B cell (primary cell): Measurements from ENCODE around the gene AGXT. TPM values are rescaled to one million over a fixed set of nuclear protein-coding genes. Genes with fewer than 3 reads are reported as not detected.

Experiments used
- ATAC-seq: fragments of 200-7000 bp; cut with Tn5 transposase; one replicate; pipeline ENCODE4 v1.10.0; 2021; ENCODE audit warnings: low read depth, mild to moderate bottlenecking, moderate number of reproducible peaks, moderate library complexity
- CTCF ChIA-PET: fragments of 350-600 bp; sonication (Branson Sonifier 250); formaldehyde crosslinking; loops from one replicate; lab custom pipeline; 2021; ENCODE audit warnings: antibody characterized with exemption, inconsistent platforms; lab: Charles Lee
- POLR2A ChIA-PET: fragments of 350-600 bp; sonication (Branson Sonifier 250); formaldehyde crosslinking; loops from one replicate; lab custom pipeline; 2021; ENCODE audit warnings: antibody characterized with exemption; lab: Charles Lee
- DNase-seq: peaks from one replicate; pipeline ENCODE4 v3.0.0; 2013
- H2AFZ ChIP-seq: 2 replicates; pipeline ENCODE4 v1.6.1; 2012; ENCODE audit warnings: mild to moderate bottlenecking, low read depth, low read length; ENCODE audit not compliant: insufficient read depth, poor library complexity, severe bottlenecking
- H3K27ac ChIP-seq, 2 donors: 1 replicate in 1 of 2; 2 replicates in 1 of 2; pipeline ENCODE4 v1.5.1; 2012 to 2013; ENCODE audit warnings: low read length in 2 of 2, mild to moderate bottlenecking in 2 of 2, moderate library complexity in 1 of 2
- H3K27me3 ChIP-seq, 4 experiments: fragments of 200-600 bp in 1 of 4; sonication (generic) in 1 of 4; replicated peaks in 1 of 4; 1 replicate in 2 of 4; 2 replicates in 2 of 4; pipeline versions ENCODE4 v1.6.1 to v1.7.0; 2013 to 2016; ENCODE audit warnings: low read length in 3 of 4, mild to moderate bottlenecking in 2 of 4, mixed read lengths in 1 of 4, moderate library complexity in 1 of 4; ENCODE audit not compliant: insufficient read depth in 4 of 4, control insufficient read depth in 3 of 4; ENCODE audit errors: control extremely low read depth in 1 of 4
- H3K36me3 ChIP-seq, 2 experiments: replicated peaks in 1 of 2; 1 replicate in 1 of 2; 2 replicates in 1 of 2; pipeline versions ENCODE4 v1.6.1 to v1.7.1; 2013; ENCODE audit warnings: low read length in 1 of 2; ENCODE audit not compliant: insufficient read depth in 2 of 2, control insufficient read depth in 1 of 2; ENCODE audit errors: control extremely low read depth in 1 of 2, extremely low read depth in 1 of 2
- H3K4me1 ChIP-seq, 2 donors: fragments of 200-600 bp in 1 of 2; sonication (generic) in 1 of 2; 1 replicate in 1 of 2; 2 replicates in 1 of 2; pipeline versions ENCODE4 v1.5.1 to v1.6.1; 2013 to 2017; ENCODE audit warnings: low read length in 2 of 2; ENCODE audit not compliant: control insufficient read depth in 2 of 2, insufficient read depth in 2 of 2
- H3K4me2 ChIP-seq: replicated peaks from 2 replicates; pipeline ENCODE3; 2012; ENCODE audit warnings: mild to moderate bottlenecking, low read depth, low read length; ENCODE audit not compliant: poor library complexity, severe bottlenecking
- H3K4me3 ChIP-seq, 5 experiments: fragments of 200-600 bp in 1 of 5; sonication (generic) in 1 of 5; 1 replicate in 3 of 5; 2 replicates in 2 of 5; pipeline versions ENCODE4 v1.5.1 to v1.7.0; 2011 to 2016; ENCODE audit warnings: low read length in 4 of 5, mild to moderate bottlenecking in 4 of 5, low read depth in 2 of 5, control low read depth in 1 of 5, moderate library complexity in 1 of 5; ENCODE audit not compliant: insufficient read depth in 1 of 5; ENCODE audit errors: control extremely low read depth in 1 of 5, extremely low read depth in 1 of 5
- H3K79me2 ChIP-seq: fragments of 200-600 bp; sonication (generic); one replicate; pipeline ENCODE4 v1.6.0; 2016; ENCODE audit warnings: low read length; ENCODE audit not compliant: control insufficient read depth, insufficient read depth
- H3K9ac ChIP-seq: fragments of 200-600 bp; sonication (generic); 2 replicates; pipeline ENCODE4 v1.6.1; 2017; ENCODE audit warnings: mild to moderate bottlenecking, low read length, moderate library complexity
- H3K9me3 ChIP-seq, 3 donors: one replicate each; pipeline versions ENCODE4 v1.6.1 to v1.7.1; 2013; ENCODE audit warnings: low read length in 2 of 3; ENCODE audit not compliant: control insufficient read depth in 2 of 3, insufficient read depth in 1 of 3; ENCODE audit errors: control extremely low read depth in 1 of 3
- H4K20me1 ChIP-seq: 2 replicates; pipeline ENCODE4 v1.6.0; 2012; ENCODE audit warnings: mild to moderate bottlenecking, low read length; ENCODE audit not compliant: insufficient read depth, control insufficient read depth, poor library complexity, severe bottlenecking
- H3K27ac Mint-ChIP-seq: one replicate; pipeline ENCODE4 v1.8.0; 2021; ENCODE audit warnings: mixed read lengths
- H3K27me3 Mint-ChIP-seq: one replicate; pipeline ENCODE4 v1.8.0; 2021; ENCODE audit warnings: mixed read lengths
- H3K4me1 Mint-ChIP-seq: one replicate; pipeline ENCODE4 v1.8.0; 2021; ENCODE audit warnings: mixed read lengths
- H3K4me3 Mint-ChIP-seq: one replicate; pipeline ENCODE4 v1.8.0; 2021; ENCODE audit warnings: mixed read lengths
- H3K9me3 Mint-ChIP-seq: one replicate; pipeline ENCODE4 v1.8.0; 2022; ENCODE audit warnings: mixed read lengths; ENCODE audit not compliant: insufficient read depth
- EZH2 ChIP-seq: IDR thresholded peaks from 2 replicates; pipeline ENCODE4 v1.6.1; 2012; ENCODE audit warnings: borderline replicate concordance, low read depth, mild to moderate bottlenecking, moderate library complexity, low read length; ENCODE audit not compliant: insufficient read depth, poor library complexity, severe bottlenecking
- WGBS: methylation state at CpG from one replicate; pipeline ENCODE4 v1.1.5; 2013; ENCODE audit warnings: missing lambda C conversion rate; ENCODE audit not compliant: insufficient coverage; 5-methylcytosine and 5-hydroxymethylcytosine counted together
- intact Hi-C: fragments of 100-400 bp; cut with micrococcal nuclease; formaldehyde crosslinking; loops from one replicate; pipeline ENCODE4 v1.10.0; 2022
- polyA plus RNA-seq: library from polyadenylated mRNA; depleted of rRNA; stranded (reverse); fragments of >200 nt; gene quantifications from 2 replicates; pipeline ENCODE4 v1.2.3, GENCODE V29; 2012
- total RNA-seq, 2 donors: library from RNA; stranded (reverse); fragments of 120-200 nt in 1 of 2; gene quantifications; 1 replicate in 1 of 2; 2 replicates in 1 of 2; pipeline versions ENCODE4 v1.2.3 to v1.2.4, GENCODE V29; 2013 to 2022
- TF ChIP-seq, protein P1 (sequence below): fragments of 200-600 bp; IDR thresholded peaks from one replicate; pipeline ENCODE4 v1.8.0; 2022; ENCODE audit warnings: antibody characterized with exemption, mild to moderate bottlenecking

AGXT gene
- total and polyA plus RNA-seq, 2 donors (not counting 1 experiment from before 2014, with no cell fraction given), result not detected

DNA sequence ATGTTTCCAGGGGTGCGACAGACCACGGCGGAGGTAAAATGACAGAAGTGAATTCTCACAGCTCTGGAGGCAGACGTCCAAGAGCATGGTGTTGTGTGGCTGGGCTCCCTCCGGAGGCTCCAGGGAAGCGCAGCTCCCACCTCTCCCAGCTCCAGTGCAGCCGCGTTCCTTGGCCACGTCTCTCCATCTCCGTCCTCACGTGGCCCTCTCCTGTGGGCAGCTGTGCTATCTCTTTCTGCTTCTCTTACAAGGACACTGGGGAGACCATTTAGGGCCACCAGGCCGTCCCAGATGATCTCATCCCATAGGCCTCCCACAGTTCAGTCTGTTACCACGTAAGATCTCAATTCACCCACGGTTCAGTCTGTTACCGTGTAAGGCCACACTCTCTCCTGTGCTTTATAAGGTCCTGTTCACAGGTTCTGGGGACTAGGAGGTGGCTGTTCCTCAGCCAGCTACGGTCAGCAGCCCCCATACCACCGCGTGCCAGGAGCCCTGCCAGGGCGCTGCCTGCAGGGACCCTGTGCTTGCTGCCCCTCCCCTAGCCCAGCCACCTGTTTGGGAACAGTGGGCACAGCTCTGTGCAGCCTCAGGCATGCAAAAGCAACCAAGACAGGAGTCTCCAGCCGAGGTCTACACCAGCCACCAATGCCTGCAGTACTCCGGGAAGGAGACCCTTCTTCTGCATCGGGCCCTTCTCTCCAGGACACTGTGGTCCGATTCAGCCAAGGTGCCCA lies 30.3 kb downstream of the AGXT start:
- Histone ChIP-seq H3K9me3 (no peaks in the 10 kb centered on the region), H3K4me2 (no peak overlapping the region), H3K27ac (no peak overlapping the region), H3K27me3 (no peaks in the 10 kb centered on the region), H4K20me1 (no peaks in the 10 kb centered on the region), H3K9ac (no peak overlapping the region), H3K4me3 (no peak overlapping the region), H2AFZ (no peak overlapping the region), H3K79me2 (no peaks in the 10 kb centered on the region), H3K4me1 (peaks cover 0 to under 1% of the 10 kb centered on the region in 2 donors), H3K36me3 (no peaks in the 10 kb centered on the region)
- CTCF ChIA-PET, result no interaction called here
- no peak for ATAC-seq
- POLR2A ChIA-PET, result no interaction called here
- intact Hi-C loops, result no loop called here
- no peak overlapping the region for H3K4me3 Mint-ChIP-seq
- no peak overlapping the region for H3K27ac Mint-ChIP-seq
- no peak for DNase-seq
- H3K27me3 Mint-ChIP-seq, result peaks cover 3% of the 10 kb centered on the region
- 91% methylated on average over 20 of the region's 23 CpGs for WGBS
- TF ChIP-seq, protein P1, sequence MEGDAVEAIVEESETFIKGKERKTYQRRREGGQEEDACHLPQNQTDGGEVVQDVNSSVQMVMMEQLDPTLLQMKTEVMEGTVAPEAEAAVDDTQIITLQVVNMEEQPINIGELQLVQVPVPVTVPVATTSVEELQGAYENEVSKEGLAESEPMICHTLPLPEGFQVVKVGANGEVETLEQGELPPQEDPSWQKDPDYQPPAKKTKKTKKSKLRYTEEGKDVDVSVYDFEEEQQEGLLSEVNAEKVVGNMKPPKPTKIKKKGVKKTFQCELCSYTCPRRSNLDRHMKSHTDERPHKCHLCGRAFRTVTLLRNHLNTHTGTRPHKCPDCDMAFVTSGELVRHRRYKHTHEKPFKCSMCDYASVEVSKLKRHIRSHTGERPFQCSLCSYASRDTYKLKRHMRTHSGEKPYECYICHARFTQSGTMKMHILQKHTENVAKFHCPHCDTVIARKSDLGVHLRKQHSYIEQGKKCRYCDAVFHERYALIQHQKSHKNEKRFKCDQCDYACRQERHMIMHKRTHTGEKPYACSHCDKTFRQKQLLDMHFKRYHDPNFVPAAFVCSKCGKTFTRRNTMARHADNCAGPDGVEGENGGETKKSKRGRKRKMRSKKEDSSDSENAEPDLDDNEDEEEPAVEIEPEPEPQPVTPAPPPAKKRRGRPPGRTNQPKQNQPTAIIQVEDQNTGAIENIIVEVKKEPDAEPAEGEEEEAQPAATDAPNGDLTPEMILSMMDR, result no peak
- TF ChIP-seq EZH2, result no peak
- H3K4me1 Mint-ChIP-seq, result no peaks in the 10 kb centered on the region
- H3K9me3 Mint-ChIP-seq, result no peaks in the 10 kb centered on the region

DNA sequence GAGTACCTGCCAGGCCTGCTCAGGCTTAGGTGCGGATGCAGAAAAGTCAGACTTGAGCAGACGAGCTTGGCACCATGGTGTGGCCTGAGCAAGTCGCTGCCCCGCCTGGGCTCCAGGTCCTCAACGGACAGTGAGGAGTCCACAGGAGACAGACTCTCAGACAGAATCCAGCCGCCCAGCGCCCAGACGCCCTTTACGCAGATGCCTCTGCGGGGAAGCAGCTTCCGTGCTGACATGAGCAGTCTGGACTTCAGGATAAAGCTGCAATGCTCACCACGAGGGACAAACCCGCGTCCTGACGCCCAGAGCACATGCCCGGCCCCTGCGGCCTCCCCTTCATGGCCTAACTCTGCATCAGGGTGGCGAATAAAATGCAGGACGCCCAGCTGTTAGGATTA lies 30.8 kb downstream of the AGXT start:
- POLR2A ChIA-PET, result no interaction called here
- Histone ChIP-seq H3K9ac (no peak overlapping the region), H2AFZ (no peak overlapping the region), H3K36me3 (no peaks in the 10 kb centered on the region), H4K20me1 (no peaks in the 10 kb centered on the region), H3K4me1 (no peaks in the 10 kb centered on the region), H3K4me3 (no peak overlapping the region), H3K4me2 (no peak overlapping the region), H3K9me3 (no peaks in the 10 kb centered on the region), H3K27me3 (no peaks in the 10 kb centered on the region), H3K79me2 (no peaks in the 10 kb centered on the region), H3K27ac (no peak overlapping the region)
- TF ChIP-seq EZH2, result no peak
- TF ChIP-seq, protein P1, result no peak
- ATAC-seq (no peak), DNase-seq (no peak)
- whole genome bisulfite sequencing, result 90% methylated on average over 18 of the region's 19 CpGs
- intact Hi-C loops, result no loop called here
- CTCF ChIA-PET, result no interaction called here
- H3K4me1 Mint-ChIP-seq, result no peaks in the 10 kb centered on the region
- no peak overlapping the region for H3K4me3 Mint-ChIP-seq
- peaks cover 3% of the 10 kb centered on the region for H3K27me3 Mint-ChIP-seq
- no peaks in the 10 kb centered on the region for H3K9me3 Mint-ChIP-seq
- no peak overlapping the region for H3K27ac Mint-ChIP-seq
